ENCODE results near the gene BRPF1. TPM values are rescaled to one million over a fixed set of nuclear protein-coding genes. Genes with fewer than 3 reads are reported as not detected.

BRPF1 gene
- total and polyA plus RNA-seq, 10 of the 15 experiments (the other 5 are each of a cell fraction or from before 2014, with no cell fraction given), result 1.2 to 25.3 (median 13.6) TPM

DNA sequence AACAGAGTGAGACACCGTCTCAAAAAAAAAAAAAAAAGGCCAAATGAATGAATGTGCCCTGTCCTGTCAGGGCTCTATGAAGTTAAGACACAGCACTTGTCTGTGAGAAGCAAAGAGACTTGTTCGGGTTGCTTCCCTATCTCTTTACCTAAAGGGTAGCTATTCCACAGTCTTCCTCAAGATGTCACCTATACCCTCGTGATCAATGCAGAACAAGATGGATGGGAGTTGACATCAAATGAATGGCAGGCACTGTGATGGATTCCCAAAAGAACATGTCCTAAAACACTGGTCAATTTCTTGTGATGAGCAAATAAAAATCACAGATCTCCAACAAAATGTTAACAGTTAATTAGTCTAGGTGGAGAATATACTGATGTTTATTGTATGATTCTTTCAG lies 51.2 kb downstream of the BRPF1 start:
- 0% methylated on average over 3 of the region's 3 CpGs for whole genome bisulfite sequencing (ENCODE audit: insufficient coverage, insufficient replicate concordance, low lambda C conversion rate, missing lambda C conversion rate)
- intact Hi-C loops (cut with micrococcal nuclease; ENCODE audit: unreplicated experiment), result no loop called here
- no peak for TF ChIP-seq PAX8 (IDR thresholded peaks at IDR 0.05)
- TF ChIP-seq, protein P1, sequence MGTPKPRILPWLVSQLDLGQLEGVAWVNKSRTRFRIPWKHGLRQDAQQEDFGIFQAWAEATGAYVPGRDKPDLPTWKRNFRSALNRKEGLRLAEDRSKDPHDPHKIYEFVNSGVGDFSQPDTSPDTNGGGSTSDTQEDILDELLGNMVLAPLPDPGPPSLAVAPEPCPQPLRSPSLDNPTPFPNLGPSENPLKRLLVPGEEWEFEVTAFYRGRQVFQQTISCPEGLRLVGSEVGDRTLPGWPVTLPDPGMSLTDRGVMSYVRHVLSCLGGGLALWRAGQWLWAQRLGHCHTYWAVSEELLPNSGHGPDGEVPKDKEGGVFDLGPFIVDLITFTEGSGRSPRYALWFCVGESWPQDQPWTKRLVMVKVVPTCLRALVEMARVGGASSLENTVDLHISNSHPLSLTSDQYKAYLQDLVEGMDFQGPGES (IDR thresholded peaks at IDR 0.05), result no peak
- no peak for TF ChIP-seq ZBED1 (IDR thresholded peaks at IDR 0.05; ENCODE audit: borderline replicate concordance)
- no peak for TF ChIP-seq CREM (IDR thresholded peaks at IDR 0.05; ENCODE audit: low read depth)
- TF ChIP-seq, protein P2, sequence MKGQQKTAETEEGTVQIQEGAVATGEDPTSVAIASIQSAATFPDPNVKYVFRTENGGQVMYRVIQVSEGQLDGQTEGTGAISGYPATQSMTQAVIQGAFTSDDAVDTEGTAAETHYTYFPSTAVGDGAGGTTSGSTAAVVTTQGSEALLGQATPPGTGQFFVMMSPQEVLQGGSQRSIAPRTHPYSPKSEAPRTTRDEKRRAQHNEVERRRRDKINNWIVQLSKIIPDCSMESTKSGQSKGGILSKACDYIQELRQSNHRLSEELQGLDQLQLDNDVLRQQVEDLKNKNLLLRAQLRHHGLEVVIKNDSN (IDR thresholded peaks at IDR 0.05; ENCODE audit: borderline replicate concordance, extremely low read length, insufficient read depth, low read depth, low read length), result no peak
- TF ChIP-seq DPF2 (IDR thresholded peaks at IDR 0.05), result no peak
- TF ChIP-seq POLR2AphosphoS2 (IDR thresholded peaks at IDR 0.05; ENCODE audit: low read depth, low read length), result no peak
- no peak for TF ChIP-seq SIN3A (IDR thresholded peaks at IDR 0.05; ENCODE audit: low read depth, low read length)
- TF ChIP-seq PKNOX1 (IDR thresholded peaks at IDR 0.05), result peak; percentile 82
- TF ChIP-seq, protein P3, sequence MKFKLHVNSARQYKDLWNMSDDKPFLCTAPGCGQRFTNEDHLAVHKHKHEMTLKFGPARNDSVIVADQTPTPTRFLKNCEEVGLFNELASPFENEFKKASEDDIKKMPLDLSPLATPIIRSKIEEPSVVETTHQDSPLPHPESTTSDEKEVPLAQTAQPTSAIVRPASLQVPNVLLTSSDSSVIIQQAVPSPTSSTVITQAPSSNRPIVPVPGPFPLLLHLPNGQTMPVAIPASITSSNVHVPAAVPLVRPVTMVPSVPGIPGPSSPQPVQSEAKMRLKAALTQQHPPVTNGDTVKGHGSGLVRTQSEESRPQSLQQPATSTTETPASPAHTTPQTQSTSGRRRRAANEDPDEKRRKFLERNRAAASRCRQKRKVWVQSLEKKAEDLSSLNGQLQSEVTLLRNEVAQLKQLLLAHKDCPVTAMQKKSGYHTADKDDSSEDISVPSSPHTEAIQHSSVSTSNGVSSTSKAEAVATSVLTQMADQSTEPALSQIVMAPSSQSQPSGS (IDR thresholded peaks at IDR 0.05; ENCODE audit: low read length), result no peak
- 0 out of 2 replicates have a peak, but pooled peaks have one; percentile 9 for TF ChIP-seq SMC3 (IDR thresholded peaks at IDR 0.05; ENCODE audit: borderline replicate concordance, low read length)
- TF ChIP-seq RAD21 (IDR thresholded peaks at IDR 0.05; ENCODE audit: insufficient read depth, low read depth, low read length), result peak; percentile 64
- TF ChIP-seq, protein P4, sequence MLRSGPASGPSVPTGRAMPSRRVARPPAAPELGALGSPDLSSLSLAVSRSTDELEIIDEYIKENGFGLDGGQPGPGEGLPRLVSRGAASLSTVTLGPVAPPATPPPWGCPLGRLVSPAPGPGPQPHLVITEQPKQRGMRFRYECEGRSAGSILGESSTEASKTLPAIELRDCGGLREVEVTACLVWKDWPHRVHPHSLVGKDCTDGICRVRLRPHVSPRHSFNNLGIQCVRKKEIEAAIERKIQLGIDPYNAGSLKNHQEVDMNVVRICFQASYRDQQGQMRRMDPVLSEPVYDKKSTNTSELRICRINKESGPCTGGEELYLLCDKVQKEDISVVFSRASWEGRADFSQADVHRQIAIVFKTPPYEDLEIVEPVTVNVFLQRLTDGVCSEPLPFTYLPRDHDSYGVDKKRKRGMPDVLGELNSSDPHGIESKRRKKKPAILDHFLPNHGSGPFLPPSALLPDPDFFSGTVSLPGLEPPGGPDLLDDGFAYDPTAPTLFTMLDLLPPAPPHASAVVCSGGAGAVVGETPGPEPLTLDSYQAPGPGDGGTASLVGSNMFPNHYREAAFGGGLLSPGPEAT (IDR thresholded peaks at IDR 0.05; ENCODE audit: low read depth), result no peak
- TF ChIP-seq YY1 (IDR thresholded peaks at IDR 0.05; ENCODE audit: low read depth, low read length), result peak; percentile 63
- no peak for TF ChIP-seq TCF3 (IDR thresholded peaks at IDR 0.05; ENCODE audit: borderline replicate concordance, insufficient read depth, low read depth, low read length)
- no peak for TF ChIP-seq KDM1A (IDR thresholded peaks at IDR 0.05; ENCODE audit: borderline replicate concordance)
- TF ChIP-seq EED (IDR thresholded peaks at IDR 0.05; ENCODE audit: low read depth), result no peak
- TF ChIP-seq HDGF (IDR thresholded peaks at IDR 0.05), result no peak

More for the DNA sequence above, 51.2 kb downstream of the BRPF1 start:
- DNase-seq (ENCODE audit: low read depth, low spot score) (no peak), ATAC-seq (peak; percentile 43; the same call in 2 of the 3 replicates), FAIRE-seq (no peak)
- Histone ChIP-seq H3K4me3 (no peak overlapping the region), H3K36me3 (ENCODE audit: control insufficient read depth in 2 of 2, insufficient read depth in 2 of 2, low read length in 1 of 2) (peaks cover 3 to 7% of the 10 kb centered on the region in 2 experiments; a peak in 2 of 4 replicates), H3K4me1 (ENCODE audit: control insufficient read depth, insufficient read depth, low read length) (peaks cover 31% of the 10 kb centered on the region), H3K27me3 (replicated peaks in 1 of 2; ENCODE audit: control insufficient read depth in 2 of 2, insufficient read depth in 2 of 2, low read length in 1 of 2) (no peaks in the 10 kb centered on the region), H3K27ac (ENCODE audit: control insufficient read depth, insufficient read depth) (no peak overlapping the region), H3K4me2 (ENCODE audit: control insufficient read depth, insufficient read depth) (no peak overlapping the region), H4K20me1 (ENCODE audit: control insufficient read depth, insufficient read depth) (no peaks in the 10 kb centered on the region), H2AFZ (ENCODE audit: control insufficient read depth, low read depth, low read length) (no peak overlapping the region), H3K9ac (ENCODE audit: control insufficient read depth, insufficient read depth, low read length) (no peak overlapping the region), H3K9me3 (replicated peaks; ENCODE audit: control insufficient read depth, insufficient read depth, low read length) (no peaks in the 10 kb centered on the region), H3K79me2 (ENCODE audit: control insufficient read depth, insufficient read depth, low read length) (no peaks in the 10 kb centered on the region)
- ChIA-PET CTCF (interaction anchor here (1.0 to 4.0 kb wide), 5 partner anchors 8 to 150 kb away, joined by 3 to 15 read pairs (median 5); partner anchors contain the start of genes CRELD1 and OGG1), POLR2A (interaction anchor here (0.7 to 1.8 kb wide), 6 partner anchors 10 to 280 kb away, joined by 4 to 9 read pairs (median 4); partner anchors contain the start of genes ARPC4, CAMK1 and TADA3), RAD21 (ENCODE audit: unreplicated experiment) (interaction anchor here (0.6 to 1.9 kb wide), 9 partner anchors 10 to 692 kb away, joined by 3 to 6 read pairs (median 3); partner anchors contain the start of genes ARPC4 and TTLL3), SMC1A (ENCODE audit: uncharacterized antibody, unreplicated experiment) (interaction anchor here (1.2 kb wide), 1 partner anchor 149 kb away, joined by 7 read pairs; no protein-coding TSS in a partner anchor)
- no TSS peak for BruUV-seq (replicated peaks)
- in situ Hi-C loops (cut with MboI), result no loop called here

Data from GM12878 (cell line).